Nephron (organoid): ENCODE measurements around the gene NCOA5.

Experiments used
- H3K27ac Mint-ChIP-seq, 3 experiments: 2 replicates each; pipeline ENCODE4 v1.8.0; 2020; ENCODE audit warnings: mixed read lengths in 3 of 3, mild to moderate bottlenecking in 2 of 3, moderate library complexity in 1 of 3
- H3K27me3 Mint-ChIP-seq: 2 replicates; pipeline ENCODE4 v1.8.0; 2021; ENCODE audit warnings: low read depth, mild to moderate bottlenecking, moderate library complexity, mixed read lengths
- H3K36me3 Mint-ChIP-seq: 2 replicates; pipeline ENCODE4 v1.8.0; 2020; ENCODE audit warnings: low read depth, mixed read lengths
- H3K4me1 Mint-ChIP-seq: 2 replicates; pipeline ENCODE4 v1.8.0; 2020; ENCODE audit warnings: mixed read lengths
- H3K4me3 Mint-ChIP-seq, 3 experiments: 2 replicates each; pipeline ENCODE4 v1.8.0; 2020; ENCODE audit warnings: mild to moderate bottlenecking in 3 of 3, mixed read lengths in 3 of 3, moderate library complexity in 2 of 3
- H3K9me3 Mint-ChIP-seq: 2 replicates; pipeline ENCODE4 v1.8.0; 2020; ENCODE audit warnings: mixed read lengths
- CTCF ChIP-seq, 3 experiments: fragments of 200-600 bp; sonication (generic); IDR thresholded peaks; one replicate each; pipeline ENCODE4 v1.5.0; 2021; ENCODE audit warnings: antibody characterized with exemption in 3 of 3; ENCODE audit not compliant: unreplicated experiment in 3 of 3

Gene NCOA5

GRCh38 chr20:46031701-46032254, 58.0 kb downstream of the NCOA5 start:
- no peak for TF ChIP-seq CTCF (IDR thresholded peaks at IDR 0.05; ENCODE audit: unreplicated experiment in 3 of 3)
- Mint-ChIP-seq H3K36me3 (no peaks in the 10 kb centered on the region), H3K27me3 (peaks cover 99% of the 10 kb centered on the region), H3K27ac (no peak overlapping the region), H3K9me3 (peaks cover 2% of the 10 kb centered on the region), H3K4me3 (peak overlapping the region in 1 of 3 experiments; percentile 25), H3K4me1 (no peaks in the 10 kb centered on the region)

- TF ChIP-seq CTCF (IDR thresholded peaks at IDR 0.05; ENCODE audit: unreplicated experiment in 3 of 3) = no peak
- no peak overlapping the region for H3K4me3 Mint-ChIP-seq
- H3K9me3 Mint-ChIP-seq = peaks cover 2% of the 10 kb centered on the region
- H3K27me3 Mint-ChIP-seq = peaks cover 98% of the 10 kb centered on the region
- H3K36me3 Mint-ChIP-seq = no peaks in the 10 kb centered on the region
- H3K4me1 Mint-ChIP-seq = no peaks in the 10 kb centered on the region
- H3K27ac Mint-ChIP-seq = no peak overlapping the region
These were observed 58.7 kb downstream of the NCOA5 start for GRCh38 chr20:46031014-46031569.

GRCh38 chr20:46030284-46031013, 59.3 kb downstream of the NCOA5 start:
- Mint-ChIP-seq H3K36me3 (no peaks in the 10 kb centered on the region), H3K4me3 (no peak overlapping the region), H3K27ac (no peak overlapping the region), H3K4me1 (no peaks in the 10 kb centered on the region), H3K9me3 (peaks cover 2% of the 10 kb centered on the region), H3K27me3 (peaks cover 96% of the 10 kb centered on the region)
- TF ChIP-seq CTCF (IDR thresholded peaks at IDR 0.05; ENCODE audit: unreplicated experiment in 3 of 3) = no peak

GRCh38 chr20:46028772-46029371, 60.9 kb downstream of the NCOA5 start, which contains the start of gene SLC12A5:
Gene SLC12A5 (plus strand): TSS chr20:46029215. CDS start chr20:46029345, 130 bp downstream.
- Mint-ChIP-seq H3K4me1 (no peaks in the 10 kb centered on the region), H3K27ac (no peak within 1 kb of the TSS)
- TF ChIP-seq CTCF (IDR thresholded peaks at IDR 0.05; ENCODE audit: unreplicated experiment in 3 of 3) = no peak

GRCh38 chr20:46028110-46028509, 61.7 kb downstream of the NCOA5 start:
- Mint-ChIP-seq H3K27ac (no peak overlapping the region), H3K4me3 (no peak overlapping the region), H3K36me3 (no peaks in the 10 kb centered on the region), H3K27me3 (peaks cover 96% of the 10 kb centered on the region), H3K4me1 (no peaks in the 10 kb centered on the region), H3K9me3 (peaks cover 2% of the 10 kb centered on the region)
- no peak for TF ChIP-seq CTCF (IDR thresholded peaks at IDR 0.05; ENCODE audit: unreplicated experiment in 3 of 3)

More at GRCh38 chr20:46028772-46029371, 60.9 kb downstream of the NCOA5 start, which contains the start of gene SLC12A5:
- peaks cover 96% of the 10 kb centered on the region for H3K27me3 Mint-ChIP-seq
- peak within 1 kb of the TSS; percentile 43 to 61 (median 44) for H3K4me3 Mint-ChIP-seq
- H3K9me3 Mint-ChIP-seq = peaks cover 2% of the 10 kb centered on the region
- H3K36me3 Mint-ChIP-seq = no peaks in the 10 kb centered on the region
